Activated CD4-positive, CD25-positive, alpha-beta regulatory T cell (primary cell): ENCODE data around the gene HDDC3.
"Not testable (repeated sequence)": the region's sequence is repeated elsewhere in the genome, so short reads cannot be mapped to it uniquely, and the experiment has no call there.

Experiments
- DNase-seq, 4 experiments: peaks; one replicate each; lab custom pipeline; 2025; lab: John Stamatoyannopoulos, UW

The HDDC3 gene

DNA sequence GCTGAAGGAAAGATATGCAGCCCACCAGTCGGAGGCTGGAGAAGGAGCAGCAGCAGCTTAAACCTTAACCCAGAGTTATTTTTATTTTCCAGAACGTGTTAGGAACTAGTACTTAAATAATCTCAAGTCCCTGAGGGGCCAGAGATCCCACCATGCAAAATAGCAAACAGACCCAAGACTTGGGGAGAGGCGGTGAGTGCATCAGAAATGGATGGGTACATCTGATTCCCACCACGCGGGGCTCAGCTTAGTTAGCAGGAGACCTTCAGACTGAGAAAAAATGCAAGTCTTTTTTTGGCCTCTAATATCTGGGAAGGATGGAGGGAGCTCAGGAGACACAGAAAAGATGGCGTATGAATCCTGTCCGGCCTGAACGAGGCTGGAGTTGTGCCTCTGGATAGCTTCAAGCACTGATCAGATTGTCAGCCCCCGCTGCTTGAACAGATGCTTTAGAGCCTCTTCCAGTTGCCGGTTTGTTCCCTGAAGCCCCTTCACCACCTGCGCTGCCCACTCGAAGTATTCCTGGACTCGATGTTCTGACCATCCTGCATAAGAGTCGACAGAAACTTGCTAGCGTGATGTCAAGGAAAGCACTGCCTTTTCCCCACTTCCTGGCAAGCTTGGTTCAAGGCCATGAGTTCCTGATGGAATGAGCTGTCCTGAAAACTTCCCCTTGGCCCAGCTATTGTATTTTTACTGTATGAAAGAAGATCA, 1.3 kb downstream of the HDDC3 start:
- DNase-seq: no peak

GRCh38 chr15:90929246-90930019, 2.9 kb downstream of the HDDC3 start:
- DNase-seq: no peak

GRCh38 chr15:90928106-90928505, 4.2 kb downstream of the HDDC3 start:
- DNase-seq: not testable (repeated sequence)

DNA sequence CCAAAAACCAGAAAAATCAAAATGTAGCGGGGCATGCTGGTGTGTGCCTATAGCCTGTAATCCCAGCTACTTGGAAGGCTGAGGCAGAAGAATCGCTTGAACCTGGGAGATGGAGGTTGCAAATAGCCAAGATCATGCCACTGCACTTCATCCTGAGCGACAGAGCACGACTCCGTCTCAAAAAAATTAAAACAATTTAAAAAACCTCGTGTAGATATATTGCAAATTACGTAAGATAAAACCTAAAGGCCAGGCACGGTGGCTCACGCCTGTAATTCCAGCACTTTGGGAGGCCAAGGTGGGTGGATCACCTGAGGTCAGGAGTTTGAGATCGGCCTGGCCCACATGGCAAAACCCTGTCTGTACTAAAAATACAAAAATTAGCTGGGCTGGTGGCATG, 5.6 kb downstream of the HDDC3 start:
- DNase-seq: not testable (repeated sequence)

DNA sequence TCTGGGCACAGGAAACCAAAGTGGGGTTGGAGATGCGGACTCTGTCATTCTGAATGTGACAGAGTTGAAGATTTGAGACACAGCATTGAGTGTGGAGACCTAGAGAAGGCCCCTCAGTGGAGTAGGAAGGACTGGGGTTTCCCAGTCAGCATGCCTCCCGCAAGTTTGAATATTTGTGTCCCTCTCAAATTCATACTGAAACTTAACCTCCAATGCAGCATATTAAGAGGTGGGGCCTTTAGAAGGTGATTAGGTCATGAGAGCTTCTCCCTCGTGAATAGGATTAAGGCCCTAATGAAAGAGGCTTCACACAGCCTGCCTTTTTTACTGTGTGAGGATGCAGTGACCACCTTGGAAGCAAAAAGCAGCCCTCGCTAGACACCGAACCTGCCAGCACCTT, 8.0 kb downstream of the HDDC3 start:
- no peak for DNase-seq

DNA sequence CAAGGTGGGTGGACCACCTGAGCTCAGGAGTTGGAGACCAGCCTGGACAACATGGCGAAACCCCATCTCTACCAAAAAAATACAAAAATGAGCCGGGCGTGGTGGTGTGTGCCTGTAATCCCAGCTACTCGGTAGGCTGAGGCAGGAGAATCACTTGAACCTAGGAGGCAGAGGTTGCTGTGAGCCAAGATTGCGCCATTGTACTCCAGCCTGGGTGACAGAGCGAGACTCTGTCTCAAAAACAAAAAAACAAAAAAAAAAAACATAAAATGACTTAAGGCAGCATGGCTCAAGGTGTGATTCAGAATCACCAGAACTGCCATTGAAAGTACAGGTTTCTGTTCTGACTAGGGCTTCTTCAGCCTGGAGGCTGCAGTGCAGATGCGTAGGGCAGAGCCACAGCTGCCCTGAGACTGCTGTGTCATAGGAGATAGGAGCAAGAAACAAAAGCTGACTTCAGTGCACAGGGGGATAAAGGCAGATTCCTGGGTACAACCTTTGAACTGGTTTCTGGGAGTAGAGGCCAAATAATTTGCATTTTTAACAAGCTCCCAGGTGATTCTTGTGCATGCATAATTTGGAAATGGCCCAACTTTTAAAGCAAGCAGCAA, 9.5 kb downstream of the HDDC3 start:
- DNase-seq: not testable (repeated sequence)

GRCh38 chr15:90921887-90922286, 10.5 kb downstream of the HDDC3 start:
- DNase-seq: no peak

- no peak for DNase-seq
Measured at GRCh38 chr15:90918835-90919234, 13.5 kb downstream of the HDDC3 start.

GRCh38 chr15:90918034-90918788, 14.1 kb downstream of the HDDC3 start:
- no peak for DNase-seq

GRCh38 chr15:90917569-90917968, 14.8 kb downstream of the HDDC3 start:
- DNase-seq: no peak

DNA sequence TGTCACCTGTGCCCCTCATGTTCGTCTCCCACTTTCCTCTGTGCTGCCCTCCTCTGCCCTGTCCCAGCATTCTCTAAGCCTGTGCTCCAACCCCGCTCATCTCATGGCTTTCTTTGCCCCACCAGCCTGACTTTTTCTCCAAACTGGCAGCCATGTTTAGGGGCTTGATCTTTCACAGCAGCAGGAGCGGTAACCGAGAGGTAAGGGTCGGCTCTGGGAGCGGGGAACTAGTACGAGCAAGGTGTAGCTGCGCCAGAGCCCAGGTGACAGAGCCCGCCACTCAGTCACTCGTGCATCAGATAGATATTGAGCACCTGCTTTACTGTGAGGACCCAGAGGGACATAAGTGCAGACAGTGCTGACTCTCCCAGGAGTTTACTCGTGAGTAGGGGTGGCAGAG, 15.9 kb downstream of the HDDC3 start:
- no peak for DNase-seq

DNA sequence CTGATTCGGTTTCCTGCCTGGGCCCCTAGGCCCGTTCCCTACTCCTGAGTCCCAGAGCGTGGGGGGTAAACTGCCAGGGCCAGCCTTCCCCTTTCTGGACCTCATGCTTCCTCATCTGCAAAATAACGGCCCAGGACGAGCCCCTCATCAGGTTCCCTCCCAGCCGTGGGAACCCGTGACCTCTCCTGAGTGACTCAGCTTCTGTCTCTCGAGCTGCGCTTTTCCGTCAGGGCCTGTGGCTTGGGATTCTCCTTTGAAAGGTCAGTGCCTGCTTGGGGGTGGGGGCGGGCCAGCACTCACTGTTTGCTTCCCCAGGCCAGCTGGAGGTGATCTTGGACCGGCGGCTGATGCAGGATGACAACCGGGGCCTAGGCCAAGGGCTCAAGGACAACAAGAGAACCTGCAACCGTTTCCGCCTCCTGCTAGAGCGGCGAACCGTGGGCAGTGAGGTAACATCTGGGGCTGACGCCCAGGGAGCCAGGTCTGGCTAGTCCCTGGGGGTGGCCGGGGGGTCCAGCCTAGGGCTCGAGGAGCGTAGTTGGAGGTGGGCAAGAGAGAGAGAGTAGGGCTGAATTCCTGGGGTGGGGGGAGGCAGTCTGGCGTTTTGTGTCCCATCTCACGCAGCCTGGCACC, 16.4 kb downstream of the HDDC3 start:
- DNase-seq: no peak

DNA sequence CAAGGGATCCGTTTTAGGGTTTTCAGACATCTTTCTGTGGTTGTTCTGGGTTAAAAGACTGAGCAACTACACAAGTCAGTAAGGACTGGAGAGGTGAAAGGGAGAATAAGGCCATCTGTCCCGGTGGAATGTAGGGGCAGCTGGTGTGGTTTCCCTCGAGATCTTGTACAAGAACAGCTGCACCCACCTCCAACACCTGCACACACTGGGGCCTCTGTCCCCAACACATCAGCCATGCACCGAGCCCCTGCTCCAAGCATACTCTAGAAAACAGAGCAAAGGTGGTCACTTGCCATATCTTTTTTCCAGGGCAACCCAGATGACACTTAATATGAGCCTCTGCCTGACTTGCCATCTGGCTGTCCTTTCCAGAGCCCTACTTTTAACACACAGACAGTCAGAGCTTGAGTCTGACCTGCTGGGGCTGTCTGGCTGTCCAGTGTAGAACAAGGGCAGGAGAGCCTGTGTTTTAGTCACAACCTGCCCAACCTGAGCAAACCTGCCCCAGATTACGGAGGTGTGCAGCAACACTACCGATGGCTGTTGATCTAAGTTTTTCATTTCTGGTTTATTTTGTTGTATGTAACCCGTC, 17.0 kb downstream of the HDDC3 start:
- no peak for DNase-seq

DNA sequence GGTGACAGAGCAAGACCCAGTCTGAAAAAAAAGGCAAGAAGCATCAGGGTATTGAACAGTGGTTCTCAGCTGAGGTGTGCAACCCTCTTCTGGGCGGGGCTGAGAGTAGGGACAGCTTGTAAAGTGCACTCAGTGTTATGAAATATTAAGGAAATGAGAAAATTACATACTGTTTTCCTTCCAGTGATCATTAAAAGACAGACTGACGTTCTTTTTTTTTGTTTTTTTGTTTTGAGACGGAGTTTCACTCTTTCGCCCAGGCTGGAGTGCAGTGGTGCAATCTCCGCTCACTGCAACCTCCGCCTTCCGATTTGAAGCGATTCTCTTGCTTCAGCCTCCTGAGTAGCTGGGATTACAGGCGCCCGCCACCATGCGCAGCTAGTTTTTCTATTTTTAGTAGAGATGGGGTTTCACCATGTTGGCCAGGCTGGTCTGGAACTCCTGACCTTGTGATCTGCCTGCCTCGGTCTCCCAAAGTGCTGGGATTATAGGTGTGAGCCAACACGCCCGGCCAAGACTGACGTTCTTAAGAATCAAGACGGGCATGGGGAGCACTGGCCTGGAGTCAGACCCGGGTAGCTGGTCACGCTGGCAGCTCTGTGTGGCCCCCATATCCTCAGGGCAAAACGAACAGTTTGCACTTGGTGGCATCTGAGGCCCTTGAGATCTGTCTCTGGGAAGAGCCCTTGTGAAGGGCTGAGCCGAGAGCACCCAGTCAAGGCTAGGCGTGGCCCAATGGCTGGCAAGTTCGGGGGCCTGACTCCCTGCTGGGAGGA, 17.9 kb downstream of the HDDC3 start:
- DNase-seq: no peak

- DNase-seq: no peak
Measured at GRCh38 chr15:90913398-90913944, 18.9 kb downstream of the HDDC3 start.

DNA sequence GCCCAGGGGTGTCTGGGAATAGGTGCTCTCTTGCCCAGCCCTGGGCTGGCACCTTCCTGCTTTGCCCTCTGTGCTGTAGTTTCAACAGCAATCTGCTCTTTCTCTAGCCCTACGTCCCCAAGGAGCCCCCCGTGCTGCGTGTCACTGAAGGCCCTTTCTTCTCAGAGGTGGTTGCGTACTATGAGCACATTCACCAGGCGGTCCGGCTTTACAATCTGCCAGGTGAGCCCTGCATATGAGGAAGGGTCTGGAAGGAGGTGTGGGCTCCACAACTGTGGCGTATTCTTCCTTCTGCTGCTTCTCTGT, 19.6 kb downstream of the HDDC3 start:
- no peak for DNase-seq

DNA sequence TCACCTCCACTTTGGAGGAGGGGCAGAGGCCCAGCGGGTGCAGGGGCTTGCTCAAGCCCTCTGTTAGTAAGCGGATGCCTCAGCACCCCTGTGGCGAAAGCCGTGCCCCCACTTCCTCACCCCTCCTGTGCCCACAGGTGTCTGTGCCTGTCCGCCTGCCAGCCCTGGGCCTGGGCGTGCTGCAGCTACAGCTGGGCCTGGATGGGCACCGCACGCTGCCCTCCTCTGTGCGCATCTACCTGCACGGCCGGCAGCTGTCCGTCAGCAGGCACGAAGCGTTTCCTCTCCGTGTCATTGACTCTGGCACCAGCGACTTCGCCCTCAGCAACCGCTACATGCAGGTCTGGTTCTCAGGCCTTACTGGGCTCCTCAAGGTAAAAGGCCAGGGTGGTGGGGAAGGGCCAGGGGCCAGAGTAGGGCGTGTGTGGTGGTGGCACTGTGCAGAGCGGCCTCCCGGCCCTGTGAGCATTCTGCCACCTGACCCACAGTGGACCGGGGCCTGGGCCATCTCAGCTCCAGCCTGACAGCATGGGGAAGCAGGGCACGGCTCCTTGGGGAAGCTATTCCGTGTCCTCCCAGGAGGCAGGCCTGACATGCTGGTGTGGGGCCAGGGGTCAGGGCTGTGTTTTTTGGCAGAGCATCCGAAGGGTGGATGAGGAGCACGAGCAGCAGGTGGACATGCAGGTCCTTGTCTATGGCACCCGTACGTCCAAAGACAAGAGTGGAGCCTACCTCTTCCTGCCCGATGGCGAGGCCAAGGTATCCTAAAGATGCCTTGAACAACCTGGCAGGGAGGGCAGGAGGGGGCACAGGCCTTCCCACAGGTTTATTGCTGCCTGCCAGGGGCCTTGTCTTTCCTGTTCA, 20.2 kb downstream of the HDDC3 start:
- no peak for DNase-seq

DNA sequence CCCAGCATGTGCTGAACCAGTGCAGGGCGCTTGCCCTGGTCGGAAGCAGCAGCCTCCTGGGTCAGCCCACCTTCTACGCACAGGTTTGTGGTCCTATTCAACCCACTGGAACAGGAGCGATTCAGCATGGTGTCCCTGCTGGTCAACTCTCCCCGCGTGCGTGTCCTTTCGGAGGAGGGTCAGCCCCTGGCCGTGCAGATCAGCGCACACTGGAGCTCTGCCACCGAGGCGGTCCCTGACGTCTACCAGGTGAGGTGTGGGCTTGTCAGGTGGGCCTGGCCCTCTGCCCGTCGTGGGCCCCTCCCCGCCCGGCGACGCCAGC, 21.1 kb downstream of the HDDC3 start:
- no peak for DNase-seq

DNA sequence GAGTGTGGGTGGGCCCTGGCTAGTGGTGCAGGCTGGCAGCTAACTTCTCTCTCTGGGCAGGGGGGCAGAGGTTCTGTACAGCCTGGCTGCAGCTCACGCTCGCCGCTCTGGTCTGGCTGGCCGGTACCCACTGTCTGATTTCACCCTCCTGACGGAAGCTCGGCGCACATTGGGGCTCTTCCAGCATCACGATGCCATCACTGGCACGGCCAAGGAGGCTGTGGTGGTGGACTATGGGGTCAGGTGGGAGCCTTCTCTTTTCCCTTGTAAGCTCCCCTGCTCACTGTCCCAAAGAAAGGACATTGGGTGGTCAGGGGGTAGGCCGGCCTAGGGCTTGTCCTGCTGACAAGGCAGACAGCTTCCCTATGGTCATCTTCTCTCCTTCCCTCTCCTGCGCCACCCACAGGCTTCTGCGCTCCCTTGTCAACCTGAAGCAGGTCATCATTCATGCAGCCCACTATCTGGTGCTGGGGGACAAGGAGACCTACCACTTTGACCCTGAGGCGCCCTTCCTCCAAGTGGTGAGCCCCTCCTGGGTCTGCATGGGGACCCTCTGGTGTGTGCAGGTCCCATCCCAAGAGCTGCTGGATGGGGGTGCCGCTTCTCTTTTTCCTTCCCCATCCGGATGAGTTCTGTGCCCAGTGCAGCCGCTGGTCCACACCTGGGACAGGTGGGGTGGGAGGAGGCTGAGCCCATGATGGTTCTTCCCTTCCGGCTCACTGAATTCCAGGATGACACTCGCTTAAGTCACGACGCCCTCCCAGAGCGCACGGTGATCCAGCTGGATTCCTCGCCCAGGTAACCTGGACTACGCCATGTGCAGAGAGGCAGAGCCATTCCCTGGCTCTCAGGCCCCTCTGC, 21.7 kb downstream of the HDDC3 start:
- DNase-seq: no peak
